Keratinocyte (primary cell): Measurements from ENCODE around the gene BBIP1.

ENCODE experiments used
- EZH2 ChIP-seq: IDR thresholded peaks from one replicate; pipeline ENCODE4 v1.6.1; 2012; ENCODE audit warnings: inconsistent platforms, mild to moderate bottlenecking, low read length, moderate library complexity
- TF ChIP-seq, protein P1 (sequence below), 3 experiments: IDR thresholded peaks in 1 of 3; conservative IDR thresholded peaks in 1 of 3; optimal IDR thresholded peaks in 1 of 3; 2 replicates in 2 of 3; 3 replicates in 1 of 3; pipeline versions ENCODE3 to v1.5.1; 2011; ENCODE audit warnings: low read length in 3 of 3, mild to moderate bottlenecking in 3 of 3, moderate library complexity in 2 of 3, control low read depth in 1 of 3, inconsistent platforms in 1 of 3; ENCODE audit not compliant: insufficient read depth in 2 of 3; ENCODE audit errors: extremely low read depth in 1 of 3

DNA sequence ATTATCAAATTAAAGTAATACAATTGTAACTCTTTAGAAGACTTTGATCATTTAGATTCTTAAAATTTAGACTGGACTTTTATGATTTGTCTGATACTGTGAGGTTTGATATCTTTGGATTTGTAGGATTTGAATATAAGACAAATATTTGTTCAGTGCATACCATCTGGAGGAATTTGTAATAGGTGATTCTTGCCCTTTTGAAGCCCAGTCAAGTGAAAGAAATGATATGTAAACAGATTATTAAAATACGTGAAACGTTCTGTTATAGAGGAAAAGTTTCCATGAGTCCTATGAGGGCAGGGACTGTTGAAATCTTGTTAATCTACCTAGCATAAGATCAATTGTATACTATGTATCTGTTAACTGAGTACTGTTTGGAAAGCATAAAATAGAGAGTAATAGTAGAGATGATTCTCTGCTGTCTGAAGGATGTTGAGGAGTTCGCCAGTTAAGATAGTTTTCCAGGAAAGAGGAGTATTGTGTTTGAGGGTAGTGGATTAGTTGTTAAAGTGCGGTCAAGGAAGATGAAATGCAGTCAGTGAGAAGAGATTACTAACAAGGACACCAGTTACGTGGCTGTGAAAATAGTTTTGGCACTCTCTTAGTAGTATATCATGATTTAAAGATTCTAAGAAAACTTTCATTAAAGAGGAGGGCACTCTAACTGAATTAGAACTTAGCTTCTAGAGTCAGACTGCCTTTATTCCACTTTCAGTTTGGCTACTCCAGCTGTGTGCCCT lies 32.9 kb downstream of the BBIP1 start:
- TF ChIP-seq, protein P1, sequence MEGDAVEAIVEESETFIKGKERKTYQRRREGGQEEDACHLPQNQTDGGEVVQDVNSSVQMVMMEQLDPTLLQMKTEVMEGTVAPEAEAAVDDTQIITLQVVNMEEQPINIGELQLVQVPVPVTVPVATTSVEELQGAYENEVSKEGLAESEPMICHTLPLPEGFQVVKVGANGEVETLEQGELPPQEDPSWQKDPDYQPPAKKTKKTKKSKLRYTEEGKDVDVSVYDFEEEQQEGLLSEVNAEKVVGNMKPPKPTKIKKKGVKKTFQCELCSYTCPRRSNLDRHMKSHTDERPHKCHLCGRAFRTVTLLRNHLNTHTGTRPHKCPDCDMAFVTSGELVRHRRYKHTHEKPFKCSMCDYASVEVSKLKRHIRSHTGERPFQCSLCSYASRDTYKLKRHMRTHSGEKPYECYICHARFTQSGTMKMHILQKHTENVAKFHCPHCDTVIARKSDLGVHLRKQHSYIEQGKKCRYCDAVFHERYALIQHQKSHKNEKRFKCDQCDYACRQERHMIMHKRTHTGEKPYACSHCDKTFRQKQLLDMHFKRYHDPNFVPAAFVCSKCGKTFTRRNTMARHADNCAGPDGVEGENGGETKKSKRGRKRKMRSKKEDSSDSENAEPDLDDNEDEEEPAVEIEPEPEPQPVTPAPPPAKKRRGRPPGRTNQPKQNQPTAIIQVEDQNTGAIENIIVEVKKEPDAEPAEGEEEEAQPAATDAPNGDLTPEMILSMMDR (optimal IDR thresholded peaks at IDR 0.05 in 1 of 3, IDR thresholded peaks at IDR 0.05 in 1 of 3, conservative IDR thresholded peaks at IDR 0.05 in 1 of 3; ENCODE audit: extremely low read depth in 1 of 3, insufficient read depth in 2 of 3, low read length in 3 of 3): no peak
- no peak for TF ChIP-seq EZH2
